Stimulated activated CD4-positive, alpha-beta T cell treated with anti-CD3 and anti-CD28 coated beads, TNF-alpha, amount 100 ng/mL, for 48 hours (primary cell): ENCODE measurements around the gene NDUFS6.

Experiments used
- DNase-seq, 3 donors: peaks; one replicate each; pipeline ENCODE4 v3.0.0-alpha.2; 2020; ENCODE audit warnings: low read depth in 3 of 3

Gene NDUFS6

GRCh38 chr5:1765141-1765879, 35.9 kb upstream of the NDUFS6 start:
- DNase-seq: no peak

GRCh38 chr5:1765880-1766235, 35.3 kb upstream of the NDUFS6 start:
- no peak for DNase-seq

- DNase-seq: no peak
These were observed 33.5 kb upstream of the NDUFS6 start for GRCh38 chr5:1767524-1768282.

- no peak for DNase-seq
These were observed 32.8 kb upstream of the NDUFS6 start for GRCh38 chr5:1768283-1769000.

- no peak for DNase-seq
These were observed 32.1 kb upstream of the NDUFS6 start for GRCh38 chr5:1769017-1769640.

GRCh38 chr5:1769752-1770442, 31.3 kb upstream of the NDUFS6 start:
- no peak for DNase-seq

GRCh38 chr5:1770443-1770802, 30.8 kb upstream of the NDUFS6 start:
- no peak for DNase-seq

GRCh38 chr5:1771149-1772065, 29.8 kb upstream of the NDUFS6 start:
- no peak for DNase-seq

GRCh38 chr5:1772634-1773033, 28.6 kb upstream of the NDUFS6 start:
- DNase-seq: no peak

GRCh38 chr5:1776831-1777230, 24.4 kb upstream of the NDUFS6 start:
- DNase-seq: no peak

- DNase-seq: no peak
These were observed 23.7 kb upstream of the NDUFS6 start for GRCh38 chr5:1777281-1778137.

GRCh38 chr5:1778138-1779020, 22.8 kb upstream of the NDUFS6 start:
- DNase-seq: no peak

- DNase-seq: no peak
These were observed 22.1 kb upstream of the NDUFS6 start for GRCh38 chr5:1779021-1779680.

GRCh38 chr5:1779782-1780613, 21.2 kb upstream of the NDUFS6 start:
- no peak for DNase-seq

- no peak for DNase-seq
These were observed 20.6 kb upstream of the NDUFS6 start for GRCh38 chr5:1780614-1780930.

GRCh38 chr5:1781107-1781506, 20.1 kb upstream of the NDUFS6 start:
- no peak for DNase-seq

GRCh38 chr5:1781726-1782384, 19.4 kb upstream of the NDUFS6 start:
- no peak for DNase-seq
